CMK (cell line): ENCODE measurements around the gene MRTFB.

Source experiments
- DNase-seq: peaks from one replicate; pipeline ENCODE4 v3.0.0-alpha.2; 2010; ENCODE audit warnings: low read depth

MRTFB gene

GRCh38 chr16:14308368-14308723, 237.2 kb downstream of the MRTFB start:
- no peak for DNase-seq

GRCh38 chr16:14309001-14309886, 238.1 kb downstream of the MRTFB start:
- DNase-seq: no peak

GRCh38 chr16:14309906-14310305, 238.8 kb downstream of the MRTFB start:
- no peak for DNase-seq

- no peak for DNase-seq
These were observed 239.4 kb downstream of the MRTFB start for GRCh38 chr16:14310519-14310991.

- DNase-seq: no peak
These were observed 243.0 kb downstream of the MRTFB start for GRCh38 chr16:14314116-14314515.

GRCh38 chr16:14315683-14316320, 244.7 kb downstream of the MRTFB start:
- no peak for DNase-seq
